ENCODE measurements around the gene NPM1.

Gene NPM1

DNA sequence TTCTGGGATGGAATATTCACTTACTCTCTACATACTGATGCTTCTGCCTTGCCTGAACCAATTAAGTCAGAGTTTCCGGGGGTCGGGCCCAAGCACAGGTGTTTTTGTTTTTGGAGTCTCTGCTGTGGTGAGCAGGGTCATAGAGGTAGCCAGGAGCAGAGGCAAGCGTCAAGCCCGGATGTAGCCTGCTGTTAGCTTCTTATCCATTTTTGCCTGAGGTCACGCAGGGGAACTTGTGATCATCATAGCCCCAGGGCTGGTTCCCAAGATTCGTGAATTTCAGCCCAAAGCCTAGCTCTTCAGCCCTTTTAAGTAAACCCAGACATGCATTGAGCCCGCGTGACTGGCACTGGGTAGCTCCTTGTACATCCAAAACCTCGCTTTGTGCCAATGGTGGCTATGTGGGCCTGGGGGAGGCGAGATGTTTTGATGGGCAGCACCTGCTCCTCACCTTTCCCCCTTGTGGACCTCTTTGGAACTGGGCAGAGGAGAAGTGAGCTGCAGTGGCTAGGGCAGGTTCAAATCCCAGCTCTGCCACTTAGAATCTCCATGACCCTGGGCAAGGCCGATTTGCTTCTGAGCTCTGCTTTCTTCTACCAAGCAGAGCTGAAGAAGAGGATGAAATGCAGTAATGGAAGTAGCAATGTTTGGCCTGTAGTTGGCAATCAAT lies 65.5 kb downstream of the NPM1 start:
- Histone ChIP-seq H3K4me3 (ENCODE audit: extremely low read depth, insufficient read depth, low read length, poor library complexity, severe bottlenecking) (no peak overlapping the region), H3K9me3 (ENCODE audit: control insufficient read depth, low read length) (no peaks in the 10 kb centered on the region), H3K36me3 (ENCODE audit: control insufficient read depth, insufficient read depth, low read length) (no peaks in the 10 kb centered on the region), H3K4me1 (ENCODE audit: control insufficient read depth, insufficient read depth, low read length, poor library complexity, severe bottlenecking) (peaks cover 15% of the 10 kb centered on the region), H3K27ac (ENCODE audit: low read depth, low read length, severe bottlenecking) (no peak overlapping the region)
- WGBS, 2 experiments (ENCODE audit: insufficient coverage in 2 of 2): 87 to 90% methylated on average over 5 to 9 of the region's 11 CpGs

DNA sequence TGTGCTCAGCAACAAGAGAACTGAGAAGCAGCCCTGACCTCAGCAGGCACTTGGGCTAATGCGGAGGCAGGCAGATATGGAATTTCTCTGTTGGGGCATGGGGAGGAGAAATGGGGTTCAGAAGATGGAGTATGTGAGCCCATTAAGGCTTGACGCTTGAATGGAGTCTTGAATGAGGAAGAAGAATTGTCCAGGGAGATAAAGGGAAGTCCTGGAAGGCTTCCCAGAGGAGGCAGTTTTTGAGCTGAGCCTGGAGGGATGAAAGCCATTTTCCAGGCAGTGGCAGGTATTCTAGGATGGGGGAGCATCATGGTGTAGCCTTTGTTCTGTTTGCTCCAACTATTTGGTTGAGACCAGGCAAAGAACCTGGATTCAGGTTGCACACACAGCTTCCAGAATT lies 66.3 kb downstream of the NPM1 start:
- Histone ChIP-seq H3K9me3 (ENCODE audit: control insufficient read depth, low read length) (no peaks in the 10 kb centered on the region), H3K4me1 (ENCODE audit: control insufficient read depth, insufficient read depth, low read length, poor library complexity, severe bottlenecking) (peaks cover 12% of the 10 kb centered on the region), H3K4me3 (ENCODE audit: extremely low read depth, insufficient read depth, low read length, poor library complexity, severe bottlenecking) (no peak overlapping the region), H3K36me3 (ENCODE audit: control insufficient read depth, insufficient read depth, low read length) (no peaks in the 10 kb centered on the region), H3K27ac (ENCODE audit: low read depth, low read length, severe bottlenecking) (no peak overlapping the region)
- 75 to 96% methylated on average over 2 of the region's 2 CpGs for WGBS, 2 experiments (ENCODE audit: insufficient coverage in 2 of 2)

DNA sequence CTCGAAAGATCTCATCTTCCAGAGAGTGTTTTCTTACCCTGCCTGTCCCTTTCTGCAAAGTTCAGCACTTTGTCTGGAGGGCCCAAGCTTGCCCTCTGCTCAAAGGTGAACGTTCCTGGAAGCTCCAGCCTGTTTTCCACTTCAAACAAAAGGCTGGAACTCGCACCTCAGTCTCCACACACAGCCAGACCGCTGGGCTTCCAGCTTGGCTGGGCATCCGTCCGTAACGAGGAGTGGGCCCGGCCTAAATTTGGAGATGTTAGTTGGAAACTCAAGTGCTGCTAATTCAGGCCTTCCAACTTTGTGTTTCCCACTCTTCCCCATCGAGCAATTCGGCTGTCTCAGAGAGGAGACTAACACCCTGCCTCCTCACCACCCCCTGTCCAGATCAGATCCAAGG lies 66.9 kb downstream of the NPM1 start:
- Histone ChIP-seq H3K4me3 (ENCODE audit: extremely low read depth, insufficient read depth, low read length, poor library complexity, severe bottlenecking) (no peak overlapping the region), H3K36me3 (ENCODE audit: control insufficient read depth, insufficient read depth, low read length) (no peaks in the 10 kb centered on the region), H3K27ac (ENCODE audit: low read depth, low read length, severe bottlenecking) (no peak overlapping the region), H3K4me1 (ENCODE audit: control insufficient read depth, insufficient read depth, low read length, poor library complexity, severe bottlenecking) (peaks cover 12% of the 10 kb centered on the region), H3K9me3 (ENCODE audit: control insufficient read depth, low read length) (no peaks in the 10 kb centered on the region)
- 77 to 85% methylated on average over 3 to 10 of the region's 10 CpGs for WGBS, 2 experiments (ENCODE audit: insufficient coverage in 2 of 2)

DNA sequence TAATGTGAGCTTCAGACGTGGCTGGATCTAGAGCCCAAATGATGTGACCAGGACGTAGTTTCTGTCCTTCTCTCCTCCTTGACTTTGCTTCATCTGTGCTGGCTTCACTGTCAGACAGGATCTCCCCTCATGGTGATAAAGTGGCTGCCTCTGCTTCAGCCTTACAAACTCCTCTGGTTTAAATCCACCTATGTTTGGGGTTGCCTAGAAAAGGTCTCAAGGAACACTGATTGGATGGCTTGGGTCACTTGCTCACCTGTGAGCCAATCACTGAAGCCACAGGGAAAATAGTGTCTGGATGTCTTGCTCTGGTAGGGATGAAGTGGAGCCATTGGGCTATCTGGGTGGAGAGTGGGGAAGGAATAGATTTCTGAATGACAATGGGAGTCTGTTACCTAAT lies 67.9 kb downstream of the NPM1 start:
- Histone ChIP-seq H3K27ac (ENCODE audit: low read depth, low read length, severe bottlenecking) (no peak overlapping the region), H3K9me3 (ENCODE audit: control insufficient read depth, low read length) (no peaks in the 10 kb centered on the region), H3K4me1 (ENCODE audit: control insufficient read depth, insufficient read depth, low read length, poor library complexity, severe bottlenecking) (peaks cover 4% of the 10 kb centered on the region), H3K36me3 (ENCODE audit: control insufficient read depth, insufficient read depth, low read length) (no peaks in the 10 kb centered on the region), H3K4me3 (ENCODE audit: extremely low read depth, insufficient read depth, low read length, poor library complexity, severe bottlenecking) (no peak overlapping the region)
- 82 to 84% methylated on average over 2 of the region's 2 CpGs for WGBS, 2 experiments (ENCODE audit: insufficient coverage in 2 of 2)

DNA sequence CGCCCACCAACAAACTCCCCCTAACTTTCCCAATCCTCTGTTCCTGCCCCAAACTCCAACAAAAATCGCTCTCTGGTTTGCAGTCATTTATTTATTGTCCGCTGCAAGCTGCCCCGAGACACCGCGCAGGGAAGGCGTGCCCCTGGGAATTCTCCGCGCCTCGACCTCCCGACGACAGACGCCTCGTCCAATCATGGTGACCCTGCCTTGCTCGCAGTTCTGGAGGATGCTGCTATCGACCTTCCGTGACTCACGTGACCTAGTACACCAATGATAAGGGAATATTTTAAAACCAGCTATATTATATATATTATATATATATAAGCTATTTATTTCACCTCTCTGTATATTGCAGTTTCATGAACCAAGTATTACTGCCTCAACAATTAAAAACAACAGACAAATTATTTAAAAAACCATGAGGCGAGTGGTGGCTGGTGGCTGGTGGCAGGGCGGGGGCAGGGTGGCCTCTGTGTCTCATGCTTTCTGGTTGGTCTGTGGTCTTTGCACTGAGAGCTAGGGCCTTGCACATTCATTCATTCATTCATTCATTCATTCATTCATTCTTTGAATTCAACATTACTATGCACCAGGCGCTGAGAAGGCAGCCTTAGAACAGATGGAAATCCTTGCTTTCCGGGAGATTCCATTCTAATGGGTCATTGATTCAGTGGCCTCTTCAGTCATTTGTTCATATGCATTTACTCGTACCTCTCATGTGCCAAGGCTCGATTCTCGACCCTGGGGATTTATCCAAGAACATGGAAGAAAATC lies 69.7 kb downstream of the NPM1 start:
- Histone ChIP-seq H3K36me3 (ENCODE audit: control insufficient read depth, insufficient read depth, low read length) (no peaks in the 10 kb centered on the region), H3K4me1 (ENCODE audit: control insufficient read depth, insufficient read depth, low read length, poor library complexity, severe bottlenecking) (no peaks in the 10 kb centered on the region), H3K4me3 (ENCODE audit: extremely low read depth, insufficient read depth, low read length, poor library complexity, severe bottlenecking) (no peak overlapping the region), H3K27ac (ENCODE audit: low read depth, low read length, severe bottlenecking) (no peak overlapping the region), H3K9me3 (ENCODE audit: control insufficient read depth, low read length) (no peaks in the 10 kb centered on the region)
- WGBS, 2 experiments (ENCODE audit: insufficient coverage in 2 of 2): 95 to 98% methylated on average over 18 to 20 of the region's 25 CpGs

DNA sequence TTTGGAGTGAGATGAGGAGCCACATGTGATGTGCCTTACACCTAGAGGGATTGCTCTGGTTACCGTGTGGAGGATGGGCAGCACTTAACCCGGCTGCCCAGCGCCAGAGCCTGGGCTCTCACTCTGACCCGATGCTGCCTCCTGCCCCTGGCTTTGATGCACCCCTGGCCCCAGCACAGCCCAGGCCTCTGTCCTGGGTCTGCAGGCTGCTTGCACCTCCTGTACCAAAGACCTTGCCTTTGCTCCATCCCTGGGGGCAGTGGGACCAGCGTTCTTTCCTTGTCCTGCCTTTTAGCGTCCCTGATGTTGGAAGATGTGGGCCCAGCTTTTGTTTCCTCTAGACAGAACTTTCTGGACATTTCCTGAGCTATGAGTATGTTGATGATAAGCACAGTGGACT lies 72.2 kb downstream of the NPM1 start:
- WGBS, 2 experiments (ENCODE audit: insufficient coverage in 2 of 2): 90 to 91% methylated on average over 6 of the region's 6 CpGs

More for the DNA sequence above, 72.2 kb downstream of the NPM1 start:
- no peaks in the 10 kb centered on the region for H3K4me1 ChIP-seq (ENCODE audit: control insufficient read depth, insufficient read depth, low read length, poor library complexity, severe bottlenecking)
- H3K27ac ChIP-seq (ENCODE audit: low read depth, low read length, severe bottlenecking): no peak overlapping the region
- no peaks in the 10 kb centered on the region for H3K9me3 ChIP-seq (ENCODE audit: control insufficient read depth, low read length)
- H3K36me3 ChIP-seq (ENCODE audit: control insufficient read depth, insufficient read depth, low read length): no peaks in the 10 kb centered on the region
- H3K4me3 ChIP-seq (ENCODE audit: extremely low read depth, insufficient read depth, low read length, poor library complexity, severe bottlenecking): no peak overlapping the region
